Glutamatergic neuron (in vitro differentiated cells): ENCODE results near the gene TATDN3. TPM values are rescaled to one million over a fixed set of nuclear protein-coding genes. Genes with fewer than 3 reads are reported as not detected.

Experiments used
- DNase-seq: peaks from one replicate; pipeline ENCODE4 v3.0.0; 2022
- H3K27ac Mint-ChIP-seq: one replicate; pipeline ENCODE4 v1.8.0; 2020; ENCODE audit warnings: mild to moderate bottlenecking, mixed read lengths, inconsistent platforms; ENCODE audit not compliant: unreplicated experiment
- H3K27me3 Mint-ChIP-seq: one replicate; pipeline ENCODE4 v1.8.0; 2020; ENCODE audit warnings: mild to moderate bottlenecking, moderate library complexity, mixed read lengths, inconsistent platforms; ENCODE audit not compliant: unreplicated experiment
- H3K36me3 Mint-ChIP-seq: one replicate; pipeline ENCODE4 v1.8.0; 2020; ENCODE audit warnings: mild to moderate bottlenecking, mixed read lengths, inconsistent platforms; ENCODE audit not compliant: unreplicated experiment
- H3K4me1 Mint-ChIP-seq: one replicate; pipeline ENCODE4 v1.8.0; 2020; ENCODE audit warnings: mild to moderate bottlenecking, low read depth, mixed read lengths, inconsistent platforms; ENCODE audit not compliant: unreplicated experiment
- H3K4me3 Mint-ChIP-seq: one replicate; pipeline ENCODE4 v1.8.0; 2020; ENCODE audit warnings: mild to moderate bottlenecking, mixed read lengths, inconsistent platforms; ENCODE audit not compliant: unreplicated experiment
- H3K9me3 Mint-ChIP-seq: one replicate; pipeline ENCODE4 v1.8.0; 2020; ENCODE audit warnings: mild to moderate bottlenecking, moderate library complexity, mixed read lengths, inconsistent platforms; ENCODE audit not compliant: unreplicated experiment
- CTCF ChIP-seq: fragments of 200-600 bp; sonication (generic); IDR thresholded peaks from one replicate; pipeline ENCODE4 v1.5.0; 2021; ENCODE audit not compliant: partially characterized antibody, unreplicated experiment
- total RNA-seq: library from RNA; stranded (reverse); fragmentation: NEBNext Ultra II Directional; extraction: Animal tissue kit (Norgen Biotek cat#: 25700); gene quantifications from one replicate; pipeline ENCODE4 v1.2.1, GENCODE V29; 2021; ENCODE audit not compliant: unreplicated experiment

TATDN3 gene
- total RNA-seq, 1 donor from 2014 or later: 15.8 TPM

- no peak for DNase-seq
- Mint-ChIP-seq H3K27ac (no peak overlapping the region), H3K4me3 (no peak overlapping the region), H3K36me3 (no peaks in the 10 kb centered on the region), H3K27me3 (peaks cover 2% of the 10 kb centered on the region), H3K9me3 (peaks cover 3% of the 10 kb centered on the region), H3K4me1 (no peaks in the 10 kb centered on the region)
- no peak for TF ChIP-seq CTCF
Observed at GRCh38 chr1:212852105-212852688, 60.5 kb downstream of the TATDN3 start.

- Mint-ChIP-seq H3K36me3 (no peaks in the 10 kb centered on the region), H3K27ac (no peak overlapping the region), H3K4me1 (no peaks in the 10 kb centered on the region), H3K4me3 (no peak overlapping the region), H3K9me3 (peaks cover 5% of the 10 kb centered on the region), H3K27me3 (peaks cover 2% of the 10 kb centered on the region)
- DNase-seq: no peak
- TF ChIP-seq CTCF: no peak
Observed at GRCh38 chr1:212853658-212854057, 62.0 kb downstream of the TATDN3 start.

- no peak overlapping the region for H3K27ac Mint-ChIP-seq
- H3K9me3 Mint-ChIP-seq: peaks cover 10% of the 10 kb centered on the region
Observed at GRCh38 chr1:212856755-212857154, 65.1 kb downstream of the TATDN3 start.

GRCh38 chr1:212857992-212858460 lies 66.3 kb downstream of the TATDN3 start, which contains the start of gene FLVCR1:
TSS of gene FLVCR1 (plus strand) at chr1:212858275. CDS start at chr1:212858453, 178 bp downstream.
- Mint-ChIP-seq H3K9me3 (peaks cover 10% of the 10 kb centered on the region), H3K4me1 (peaks cover 3% of the 10 kb centered on the region), H3K27ac (peak within 1 kb of the TSS; percentile 92), H3K27me3 (peaks cover 7% of the 10 kb centered on the region), H3K36me3 (no peaks in the 10 kb centered on the region), H3K4me3 (peak within 1 kb of the TSS; percentile 35)
- peak; percentile 98 for DNase-seq
- TF ChIP-seq CTCF: no peak

More at GRCh38 chr1:212856755-212857154, 65.1 kb downstream of the TATDN3 start:
- Mint-ChIP-seq H3K27me3 (peaks cover 7% of the 10 kb centered on the region), H3K4me1 (no peaks in the 10 kb centered on the region), H3K4me3 (peak overlapping the region; percentile 35), H3K36me3 (no peaks in the 10 kb centered on the region)
- DNase-seq: no peak
- no peak for TF ChIP-seq CTCF

- no peak overlapping the region for H3K4me3 Mint-ChIP-seq
- peaks cover 5% of the 10 kb centered on the region for H3K4me1 Mint-ChIP-seq
- H3K36me3 Mint-ChIP-seq: no peaks in the 10 kb centered on the region
- no peak for TF ChIP-seq CTCF
- H3K27me3 Mint-ChIP-seq: peaks cover 7% of the 10 kb centered on the region
- peak overlapping the region; percentile 92 for H3K27ac Mint-ChIP-seq
- peaks cover 10% of the 10 kb centered on the region for H3K9me3 Mint-ChIP-seq
- DNase-seq: no peak
Observed at GRCh38 chr1:212858461-212859265, 67.0 kb downstream of the TATDN3 start.
